Measurements from ENCODE around the gene CHST11.

The CHST11 gene

GRCh38 chr12:104769144-104769561 is 312.4 kb downstream of the CHST11 start:
- TF ChIP-seq CTCF (IDR thresholded peaks at IDR 0.05): no peak

DNA sequence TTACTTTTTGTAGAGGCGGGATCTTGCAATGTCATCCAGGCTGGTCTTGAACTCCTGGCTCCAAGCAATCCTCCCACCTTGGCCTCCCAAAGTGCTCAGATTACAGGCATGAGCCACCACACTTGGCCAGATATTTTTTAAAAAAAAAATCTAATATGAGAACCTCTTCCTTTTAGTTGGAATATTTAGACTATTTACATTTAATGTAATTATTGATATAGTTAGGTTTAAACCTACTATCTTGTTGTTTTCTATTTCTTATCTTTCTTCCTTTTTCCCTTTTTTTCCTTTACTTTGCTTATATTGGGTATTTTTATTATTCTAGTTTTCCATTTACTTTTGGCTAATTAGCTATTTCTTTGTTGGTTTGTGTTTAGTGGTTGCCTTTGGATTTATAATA is 315.6 kb downstream of the CHST11 start:
- TF ChIP-seq CTCF (IDR thresholded peaks at IDR 0.05): no peak

DNA sequence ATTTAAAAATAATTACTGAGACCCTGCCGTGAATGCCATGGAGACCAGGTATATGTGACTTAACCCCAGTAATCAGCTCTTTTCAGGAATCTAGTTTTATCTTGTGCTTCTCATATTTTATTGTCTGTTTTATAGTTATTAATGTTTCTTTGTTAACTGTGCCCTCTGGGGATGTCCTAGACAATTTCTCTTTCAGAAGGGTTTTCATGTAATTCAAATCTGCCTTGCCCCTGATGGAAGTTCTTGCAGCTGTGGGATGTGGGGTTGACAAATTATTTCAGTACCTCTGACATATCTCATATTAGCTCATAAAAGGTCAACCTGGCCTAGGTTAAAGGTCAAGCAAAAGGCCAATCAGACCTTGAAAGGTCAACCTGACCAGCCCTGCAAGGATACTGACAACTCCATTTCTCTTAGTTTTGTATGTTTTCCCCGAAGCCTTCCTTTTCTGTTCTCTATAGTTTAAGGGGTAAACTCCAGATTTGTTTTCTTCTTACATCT is 319.0 kb downstream of the CHST11 start:
- TF ChIP-seq CTCF (IDR thresholded peaks at IDR 0.05): no peak

DNA sequence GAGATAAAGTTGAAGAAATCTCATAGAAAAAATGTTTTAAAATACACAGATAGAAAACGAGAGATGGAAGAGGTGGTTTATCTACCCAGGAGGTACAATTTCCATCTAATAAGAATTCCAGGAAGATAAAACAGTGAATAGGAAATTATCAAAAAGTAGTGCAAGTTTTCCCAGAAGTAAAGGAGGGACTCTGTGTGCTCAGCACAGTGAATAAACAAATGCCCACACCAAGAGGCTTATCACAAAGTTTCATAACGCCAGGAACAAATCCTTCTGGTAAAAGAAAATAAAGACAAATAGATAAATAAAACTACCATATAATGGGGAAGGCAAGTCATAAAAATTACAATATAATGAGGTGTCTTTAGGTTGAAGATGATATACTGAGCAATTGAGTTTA is 322.4 kb downstream of the CHST11 start:
- TF ChIP-seq CTCF (IDR thresholded peaks at IDR 0.05): no peak

DNA sequence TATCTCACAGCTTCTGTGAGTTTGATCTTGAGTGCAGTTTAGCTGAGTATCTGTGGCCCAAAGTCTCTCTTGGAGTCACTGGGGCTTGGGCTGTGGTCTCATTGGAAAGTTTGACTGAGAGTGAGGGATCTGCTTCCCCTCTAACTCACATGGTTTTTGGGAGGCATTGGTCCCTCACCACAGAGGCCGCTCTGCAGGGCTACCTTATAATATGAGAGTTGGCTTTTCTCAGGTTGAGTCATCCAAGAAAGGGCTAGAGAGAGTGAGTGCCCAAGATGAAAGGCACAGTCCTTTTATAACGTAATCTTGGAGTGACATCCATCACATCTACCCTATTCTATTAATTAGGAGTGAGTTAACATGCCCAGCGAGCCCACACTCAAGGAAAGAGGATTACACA is 325.5 kb downstream of the CHST11 start:
- no peak for TF ChIP-seq CTCF (IDR thresholded peaks at IDR 0.05)

- TF ChIP-seq CTCF (IDR thresholded peaks at IDR 0.05): no peak
Observed at GRCh38 chr12:104784592-104784991, 327.8 kb downstream of the CHST11 start.

DNA sequence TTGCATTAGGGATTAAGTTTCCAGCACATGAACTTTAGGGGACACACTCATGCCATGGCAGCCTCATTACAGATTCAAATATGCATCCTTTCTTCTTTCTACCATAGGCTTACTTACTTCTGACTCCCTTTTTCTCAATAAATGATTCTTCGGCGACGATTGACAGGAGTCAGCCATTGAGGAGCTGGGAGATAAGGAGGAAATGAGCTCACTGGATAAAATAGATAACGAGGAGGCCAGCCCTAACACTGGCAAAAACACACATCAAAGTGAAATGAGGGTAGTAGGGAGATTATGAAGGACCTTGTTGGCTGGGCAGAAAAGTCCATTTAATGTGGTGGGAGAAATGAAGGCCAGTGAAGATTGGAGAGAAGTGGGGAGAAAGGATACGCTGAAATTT is 329.1 kb downstream of the CHST11 start:
- TF ChIP-seq CTCF (IDR thresholded peaks at IDR 0.05): no peak

DNA sequence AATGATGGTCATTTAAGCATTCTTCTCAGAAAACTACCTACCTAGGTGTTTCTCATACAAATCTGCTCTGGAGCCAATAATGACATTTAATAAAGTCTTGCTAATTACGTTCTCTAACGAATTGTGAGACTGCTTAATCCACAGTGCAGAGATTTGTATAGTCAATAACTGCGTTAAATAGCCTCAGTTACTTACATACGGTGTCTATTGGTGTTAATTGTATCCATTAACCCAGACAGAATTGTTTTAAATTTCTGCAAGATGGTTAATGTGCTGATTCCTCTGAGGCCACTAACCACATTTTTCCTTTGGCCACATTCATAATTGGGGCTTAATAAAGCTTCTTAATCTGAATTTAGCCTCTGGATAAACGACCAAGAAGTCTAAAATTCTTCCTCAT is 329.6 kb downstream of the CHST11 start:
- no peak for TF ChIP-seq CTCF (IDR thresholded peaks at IDR 0.05)
